ENCODE results near the gene TAS2R7. TPM values are rescaled to one million over a fixed set of nuclear protein-coding genes. Genes with fewer than 3 reads are reported as not detected.

Gene TAS2R7
- polyA plus RNA-seq, 2 of the 4 experiments (the other 2 are of a cell fraction) = not detected

- ChIA-PET POLR2A (no interaction called here), CTCF (interaction anchor here (0.7 to 2.0 kb wide), 2 partner anchors 443 to 751 kb away, joined by 3 to 5 read pairs; no protein-coding TSS in a partner anchor)
- no peaks in the 10 kb centered on the region for H3K4me1 ChIP-seq
- no peak for ATAC-seq
- H3K4me2 ChIP-seq = no peak overlapping the region
- TF ChIP-seq PHF8 (IDR thresholded peaks at IDR 0.05; ENCODE audit: borderline replicate concordance, low read depth) (no peak), CBX2 (IDR thresholded peaks at IDR 0.05; ENCODE audit: borderline replicate concordance, low read depth) (no peak), TP53 (CRISPR knock-in tag; IDR thresholded peaks at IDR 0.05) (no peak), NR3C1 (IDR thresholded peaks at IDR 0.05) (no peak), RARB (CRISPR knock-in tag; IDR thresholded peaks at IDR 0.05) (no peak), KDM1A (IDR thresholded peaks at IDR 0.05; ENCODE audit: low read depth) (no peak), POLR2AphosphoS2 (conservative IDR thresholded peaks at IDR 0.05; ENCODE audit: low read length) (no peak), HDAC2 (IDR thresholded peaks at IDR 0.05) (no peak), HMGXB4 (CRISPR knock-in tag; IDR thresholded peaks at IDR 0.05; ENCODE audit: borderline replicate concordance) (no peak), RCOR1 (IDR thresholded peaks at IDR 0.05; ENCODE audit: low read depth, low read length) (no peak), NPAS2 (CRISPR knock-in tag; IDR thresholded peaks at IDR 0.05; ENCODE audit: borderline replicate concordance) (no peak), HEYL (CRISPR knock-in tag; IDR thresholded peaks at IDR 0.05) (no peak), ZNF302 (CRISPR knock-in tag; IDR thresholded peaks at IDR 0.05) (no peak), CEBPB (IDR thresholded peaks at IDR 0.05) (no peak), HOXB5 (CRISPR knock-in tag; IDR thresholded peaks at IDR 0.05) (no peak), CHD2 (IDR thresholded peaks at IDR 0.05; ENCODE audit: low read length, partially characterized antibody) (no peak), SMC3 (IDR thresholded peaks at IDR 0.05) (no peak), POLR2A (IDR thresholded peaks at IDR 0.05; ENCODE audit: low read length) (no peak), HOXA7 (CRISPR knock-in tag; IDR thresholded peaks at IDR 0.05) (no peak), RNF2 (IDR thresholded peaks at IDR 0.05; ENCODE audit: borderline replicate concordance, low read depth) (no peak)
- WGBS (ENCODE audit: missing lambda C conversion rate) = 9% methylated on average over 4 of the region's 4 CpGs
- no peak for DNase-seq (ENCODE audit: low read depth in 1 of 2, low spot score in 1 of 2)
- H3K4me3 ChIP-seq = no peak overlapping the region
- H3K27ac ChIP-seq = no peak overlapping the region
- no peak for FAIRE-seq
- H3K9me3 ChIP-seq = peaks cover 31% of the 10 kb centered on the region
Observed at GRCh38 chr12:10756194-10756593, 46.2 kb downstream of the TAS2R7 start.

- ChIA-PET POLR2A (no interaction called here), CTCF (interaction anchor here (1.3 kb wide), 1 partner anchor 17 kb away, joined by 3 read pairs; no protein-coding TSS in a partner anchor)
- Histone ChIP-seq H3K27ac (no peak overlapping the region), H3K4me3 (no peak overlapping the region), H3K9me3 (peaks cover 31% of the 10 kb centered on the region), H3K4me2 (no peak overlapping the region), H3K4me1 (no peaks in the 10 kb centered on the region)
- FAIRE-seq (no peak), ATAC-seq (no peak), DNase-seq (ENCODE audit: low read depth in 1 of 2, low spot score in 1 of 2) (no peak)
- no peak for TF ChIP-seq MAFK (IDR thresholded peaks at IDR 0.05; ENCODE audit: partially characterized antibody)
- TF ChIP-seq ZC3H11A (IDR thresholded peaks at IDR 0.05) = no peak
- no peak for TF ChIP-seq FOSB (CRISPR knock-in tag; IDR thresholded peaks at IDR 0.05)
- no peak for TF ChIP-seq HOXB5 (CRISPR knock-in tag; IDR thresholded peaks at IDR 0.05)
- no peak for TF ChIP-seq HEYL (CRISPR knock-in tag; IDR thresholded peaks at IDR 0.05)
- no peak for TF ChIP-seq E2F6 (IDR thresholded peaks at IDR 0.05; ENCODE audit: borderline replicate concordance, low read depth)
- no peak for TF ChIP-seq HES2 (IDR thresholded peaks at IDR 0.05)
- no peak for TF ChIP-seq FOXS1 (CRISPR knock-in tag; IDR thresholded peaks at IDR 0.05)
- TF ChIP-seq BCL3 (IDR thresholded peaks at IDR 0.05) = no peak
- no peak for TF ChIP-seq NR3C1 (IDR thresholded peaks at IDR 0.05)
- TF ChIP-seq KDM1A (IDR thresholded peaks at IDR 0.05; ENCODE audit: low read depth) = no peak
- TF ChIP-seq RAD21 (conservative IDR thresholded peaks at IDR 0.05 in 1 of 2, IDR thresholded peaks at IDR 0.05 in 1 of 2) = no peak
- no peak for TF ChIP-seq REST (IDR thresholded peaks at IDR 0.05)
- TF ChIP-seq CHD2 (IDR thresholded peaks at IDR 0.05; ENCODE audit: low read length, partially characterized antibody) = no peak
- 5% methylated on average over 4 of the region's 4 CpGs for WGBS (ENCODE audit: missing lambda C conversion rate)
Observed at GRCh38 chr12:10753059-10753458, 49.4 kb downstream of the TAS2R7 start.
